ENCODE measurements around the gene SMPD3.

GRCh38 chr16:68453816-68454215, 5.5 kb upstream of the SMPD3 start:
- TF ChIP-seq CTCF (IDR thresholded peaks at IDR 0.05), result no peak
- TF ChIP-seq POLR2AphosphoS5 (IDR thresholded peaks at IDR 0.05; ENCODE audit: low read depth, low read length), result no peak
